Measurements from ENCODE around the gene CLIC3.

The CLIC3 gene

DNA sequence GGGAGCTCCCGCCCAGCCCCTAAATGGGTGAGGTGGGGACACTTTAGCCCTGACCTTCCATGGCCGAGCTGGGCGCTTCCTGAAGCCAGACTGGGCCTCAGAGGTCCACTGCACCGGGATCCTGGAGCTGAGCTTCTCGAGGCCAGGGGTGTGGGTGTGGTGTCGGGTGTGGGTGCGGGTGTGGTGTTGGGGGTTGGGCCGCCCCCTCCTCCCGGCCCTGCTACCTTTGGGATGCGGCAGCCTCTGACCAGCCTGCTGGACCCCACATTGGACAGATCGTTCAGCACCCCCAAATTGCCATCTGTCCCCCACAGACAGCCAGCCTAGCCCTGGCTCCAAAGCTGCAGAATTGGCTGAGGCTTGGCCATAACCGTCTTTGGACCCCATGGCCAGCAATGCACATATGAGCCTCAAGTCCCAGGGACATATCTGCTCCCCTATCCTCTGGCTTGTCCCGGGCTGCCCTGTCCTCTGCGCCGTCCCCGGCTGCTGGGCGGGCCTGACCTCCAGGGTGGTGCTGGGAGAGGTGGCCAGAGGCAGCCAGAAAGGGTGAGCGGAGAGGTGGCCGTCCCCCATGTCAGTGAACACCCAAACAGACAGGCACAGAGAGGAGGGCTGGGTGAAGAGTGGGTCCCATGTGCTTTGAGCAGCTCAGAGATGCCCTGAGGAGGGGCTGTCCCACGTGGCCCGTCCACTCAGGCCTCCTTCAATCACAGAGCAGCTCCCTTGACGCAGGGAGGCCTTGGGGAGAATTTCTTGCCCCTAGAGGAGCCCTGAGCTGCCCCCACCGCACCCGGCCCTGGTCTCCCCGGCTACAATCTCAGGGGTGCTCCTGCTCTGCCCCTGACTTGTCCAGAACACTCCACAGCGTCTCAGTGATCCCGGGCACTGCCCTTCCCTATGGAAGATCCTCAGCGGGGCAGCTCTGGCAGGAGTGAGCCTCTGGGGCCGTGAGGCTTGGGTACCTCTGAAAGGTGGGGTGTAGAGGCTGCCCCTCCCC, 22.4 kb downstream of the CLIC3 start:
- peak overlapping the region in 4 of 21 experiments; percentile 15 to 37 (median 20) for H3K27ac ChIP-seq
- no peak overlapping the region for H3K4me3 ChIP-seq

DNA sequence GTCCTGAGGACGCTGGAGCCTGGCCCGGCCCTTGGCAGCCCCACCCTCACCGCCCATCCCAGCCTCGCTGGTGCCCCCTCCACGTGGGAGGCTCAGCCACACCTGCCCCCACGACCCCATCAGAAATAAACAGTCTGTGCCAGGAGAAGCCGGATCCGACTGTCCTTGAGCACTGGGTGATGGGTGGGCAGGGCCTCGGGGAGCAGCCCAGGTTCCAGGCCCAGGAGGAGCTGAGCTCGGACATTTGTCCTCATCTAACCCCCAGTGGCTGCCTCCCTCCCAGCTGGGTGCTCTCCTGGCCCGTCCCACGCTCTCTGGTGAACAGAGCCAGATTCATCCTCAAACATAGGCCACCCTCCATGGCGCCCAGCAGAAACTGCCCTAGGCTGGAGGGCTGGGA, 23.6 kb downstream of the CLIC3 start:
- no peak overlapping the region for H3K27ac ChIP-seq

GRCh38 chr9:136972335-136972734, 24.0 kb downstream of the CLIC3 start:
- Histone ChIP-seq H3K4me3 (no peak overlapping the region), H3K27ac (no peak overlapping the region)

More for the DNA sequence above, 23.6 kb downstream of the CLIC3 start:
- no peak overlapping the region for H3K4me3 ChIP-seq

DNA sequence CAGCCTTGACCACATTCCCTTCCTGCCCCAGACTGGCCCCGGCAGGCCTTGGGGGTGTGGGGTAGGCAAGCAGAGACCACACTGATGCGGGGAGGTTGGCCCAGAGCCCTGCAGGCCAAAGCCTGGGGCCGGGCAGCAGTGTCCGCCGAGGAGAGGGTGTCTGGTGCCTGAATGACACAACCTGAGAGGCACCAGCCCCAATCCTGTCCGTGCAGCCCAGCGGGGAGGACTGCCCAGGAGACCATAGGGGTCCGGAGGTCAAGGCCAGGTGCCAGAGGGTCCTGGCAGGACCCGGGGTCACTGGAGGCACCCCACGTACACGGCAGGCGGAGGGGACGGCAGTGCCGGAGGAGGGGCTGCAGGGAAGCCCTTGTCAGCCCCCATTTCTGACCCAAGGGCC, 24.6 kb downstream of the CLIC3 start:
- Histone ChIP-seq H3K4me3 (no peak overlapping the region), H3K27ac (no peak overlapping the region)

DNA sequence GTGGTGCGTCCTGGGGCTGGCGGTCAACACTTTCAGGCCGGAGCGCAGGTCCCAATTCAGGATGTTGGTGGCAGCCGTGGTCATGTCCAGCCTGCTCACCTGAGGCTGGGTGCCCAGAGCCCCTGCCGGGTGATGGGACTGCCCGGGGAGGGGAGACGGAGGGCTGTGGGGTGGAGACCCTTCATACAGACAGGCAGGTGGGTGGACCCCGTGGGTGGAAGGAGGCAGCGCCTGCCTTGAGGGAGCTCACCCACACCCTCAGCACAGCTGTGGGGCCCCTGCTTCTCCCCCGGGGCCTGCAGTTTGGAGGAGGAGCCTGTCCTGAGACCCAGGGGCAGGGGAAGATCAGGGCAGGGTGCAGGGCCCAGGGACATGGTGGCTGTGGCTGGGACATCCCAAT, 26.0 kb downstream of the CLIC3 start:
- no peak overlapping the region for H3K4me3 ChIP-seq
- no peak overlapping the region for H3K27ac ChIP-seq

DNA sequence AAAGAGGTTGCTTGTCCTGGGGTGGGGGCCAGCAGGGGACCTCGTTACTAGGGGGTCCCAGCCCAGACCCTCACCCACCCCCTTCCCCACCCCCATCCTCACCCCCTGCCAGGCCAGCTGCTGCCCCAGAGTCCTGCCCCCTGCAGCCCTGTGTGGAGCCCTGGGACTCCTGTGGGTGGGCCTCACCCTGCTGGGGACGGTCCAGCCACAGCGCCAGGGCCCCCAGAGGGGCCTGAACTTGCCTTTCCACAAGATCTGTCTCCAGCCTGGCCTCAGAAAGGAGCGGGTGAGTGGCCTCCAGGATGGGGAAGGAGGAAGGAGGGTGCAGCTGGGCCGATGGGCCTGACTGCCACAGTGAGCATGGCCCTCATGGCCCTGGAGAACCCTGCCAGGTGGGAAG, 26.6 kb downstream of the CLIC3 start:
- H3K4me3 ChIP-seq, result no peak overlapping the region
- no peak overlapping the region for H3K27ac ChIP-seq

DNA sequence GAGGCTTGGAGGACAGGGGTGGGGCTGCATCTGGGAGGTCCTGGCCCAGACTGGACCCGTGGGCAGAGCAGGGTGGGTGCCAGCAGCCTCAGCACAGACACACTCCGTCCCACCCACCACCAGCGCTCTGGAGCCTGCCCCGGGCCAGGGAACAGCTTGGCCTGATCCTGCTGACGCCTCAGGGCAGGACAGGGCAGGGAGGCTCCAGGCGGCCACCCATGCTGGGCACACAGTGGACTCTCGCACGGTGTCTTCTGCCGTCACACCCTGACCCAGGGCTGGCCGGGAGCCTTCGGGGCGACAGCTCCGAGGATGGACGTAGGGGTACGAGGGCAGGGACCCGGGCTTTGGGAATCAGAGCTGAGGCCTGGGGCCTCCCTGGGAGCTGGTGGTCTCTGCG, 27.2 kb downstream of the CLIC3 start:
- Histone ChIP-seq H3K27ac (no peak overlapping the region), H3K4me3 (no peak overlapping the region)

DNA sequence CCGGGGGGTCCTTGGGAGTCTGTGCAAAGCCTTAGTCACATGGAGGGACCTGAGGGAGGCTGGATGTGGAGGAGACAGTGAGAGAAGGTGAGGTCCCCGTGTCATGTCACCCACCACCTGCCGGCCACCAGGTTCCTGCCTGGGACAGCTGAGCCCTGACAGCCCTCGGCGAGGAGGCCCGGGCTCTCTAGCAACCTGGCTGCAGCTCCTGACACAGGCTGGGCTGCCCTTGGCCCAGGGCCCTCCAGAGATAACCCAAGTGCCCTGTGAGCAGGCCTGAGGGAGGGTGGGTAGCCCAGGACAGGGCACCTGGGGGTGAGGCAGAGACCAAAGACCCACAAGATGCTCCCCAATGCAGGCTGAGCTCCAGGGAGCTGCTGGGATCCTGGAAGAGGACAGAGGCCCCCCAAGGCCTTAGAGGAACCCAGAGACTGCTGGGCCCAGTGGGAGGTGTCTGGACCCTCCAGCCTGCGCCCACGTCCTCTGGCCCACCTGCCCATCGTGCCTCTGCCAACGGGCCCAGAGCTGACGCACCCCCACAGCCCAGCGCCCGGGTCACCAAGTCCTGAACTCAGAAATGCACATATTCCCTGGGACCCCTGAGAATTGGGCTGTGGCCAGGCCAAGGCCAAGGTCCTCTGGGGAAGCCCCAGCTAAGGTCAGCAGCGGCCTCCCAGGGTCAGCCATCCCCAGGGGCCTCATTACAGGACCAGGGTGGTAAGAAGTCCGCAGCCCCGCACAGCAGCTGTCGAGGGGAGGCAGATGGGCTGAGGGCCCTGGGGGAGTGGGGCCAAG, 27.8 kb downstream of the CLIC3 start:
- Histone ChIP-seq H3K27ac (no peak overlapping the region), H3K4me3 (no peak overlapping the region)

GRCh38 chr9:136965771-136966484, 30.4 kb downstream of the CLIC3 start:
- Histone ChIP-seq H3K4me3 (no peak overlapping the region), H3K27ac (peak overlapping the region in 2 of 21 experiments; percentile 3 to 30)

GRCh38 chr9:136964833-136965422, 31.4 kb downstream of the CLIC3 start:
- no peak overlapping the region for H3K4me3 ChIP-seq

DNA sequence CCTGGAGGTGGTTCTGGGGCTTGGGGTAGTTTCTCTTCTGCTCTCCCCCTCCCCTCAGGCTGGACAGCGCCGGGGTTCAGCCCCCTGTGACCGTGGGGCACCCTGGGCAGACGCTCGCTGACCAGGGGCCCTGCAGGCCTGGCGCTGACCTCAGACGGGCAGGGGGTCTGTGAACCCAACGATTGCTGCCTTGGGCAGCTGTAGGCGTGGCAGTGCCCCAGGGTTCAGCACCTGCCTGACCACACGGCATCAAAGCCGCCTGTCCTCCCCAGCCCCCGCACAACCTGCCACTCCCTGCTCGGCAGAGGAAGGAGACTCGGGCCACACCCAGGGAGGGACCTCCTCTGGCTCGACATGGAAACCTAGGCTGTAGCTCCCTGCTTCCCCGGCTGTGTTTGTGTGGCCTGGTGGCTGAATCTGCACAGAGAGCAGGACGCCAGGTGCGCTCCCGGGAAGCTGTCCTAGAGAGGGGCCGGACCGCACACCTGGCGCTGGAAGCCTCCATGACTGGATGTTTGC, 32.1 kb downstream of the CLIC3 start:
- Histone ChIP-seq H3K27ac (peak overlapping the region in 4 of 21 experiments; percentile 0 to 51 (median 10)), H3K4me3 (no peak overlapping the region)

More at GRCh38 chr9:136964833-136965422, 31.4 kb downstream of the CLIC3 start:
- H3K27ac ChIP-seq, result no peak overlapping the region

GRCh38 chr9:136963751-136964150, 32.6 kb downstream of the CLIC3 start:
- no peak overlapping the region for H3K4me3 ChIP-seq

DNA sequence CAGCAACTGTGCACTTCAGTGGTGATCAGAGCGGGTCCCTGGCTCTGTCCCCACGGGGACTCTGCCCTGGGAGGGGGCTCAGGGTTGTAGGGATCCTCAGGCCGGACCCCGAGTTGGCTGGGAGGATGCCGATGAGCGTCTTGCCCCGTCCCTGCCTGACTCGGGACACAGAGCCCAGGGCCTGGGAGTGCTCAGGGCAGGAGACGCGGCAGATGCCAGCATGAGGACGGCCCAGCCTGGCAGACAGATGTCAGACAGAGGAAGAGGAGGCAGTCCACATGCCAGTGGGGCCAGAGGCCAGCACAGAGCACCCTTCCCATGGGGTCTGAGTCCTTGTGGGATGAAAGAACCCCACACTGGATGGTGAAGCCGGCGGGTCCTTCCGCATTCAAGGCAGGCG, 33.0 kb downstream of the CLIC3 start:
- Histone ChIP-seq H3K4me3 (no peak overlapping the region), H3K27ac (peak overlapping the region in 3 of 21 experiments; percentile 0 to 37 (median 8))

More at GRCh38 chr9:136963751-136964150, 32.6 kb downstream of the CLIC3 start:
- peak overlapping the region in 5 of 21 experiments; percentile 0 to 51 (median 11) for H3K27ac ChIP-seq

- H3K27ac ChIP-seq, result peak overlapping the region in 1 of 21 experiments; percentile 69
These were observed 33.6 kb downstream of the CLIC3 start for GRCh38 chr9:136962701-136963248.

GRCh38 chr9:136962163-136962562, 34.2 kb downstream of the CLIC3 start:
- H3K4me3 ChIP-seq, result no peak overlapping the region

More at GRCh38 chr9:136962701-136963248, 33.6 kb downstream of the CLIC3 start:
- H3K4me3 ChIP-seq, result no peak overlapping the region

DNA sequence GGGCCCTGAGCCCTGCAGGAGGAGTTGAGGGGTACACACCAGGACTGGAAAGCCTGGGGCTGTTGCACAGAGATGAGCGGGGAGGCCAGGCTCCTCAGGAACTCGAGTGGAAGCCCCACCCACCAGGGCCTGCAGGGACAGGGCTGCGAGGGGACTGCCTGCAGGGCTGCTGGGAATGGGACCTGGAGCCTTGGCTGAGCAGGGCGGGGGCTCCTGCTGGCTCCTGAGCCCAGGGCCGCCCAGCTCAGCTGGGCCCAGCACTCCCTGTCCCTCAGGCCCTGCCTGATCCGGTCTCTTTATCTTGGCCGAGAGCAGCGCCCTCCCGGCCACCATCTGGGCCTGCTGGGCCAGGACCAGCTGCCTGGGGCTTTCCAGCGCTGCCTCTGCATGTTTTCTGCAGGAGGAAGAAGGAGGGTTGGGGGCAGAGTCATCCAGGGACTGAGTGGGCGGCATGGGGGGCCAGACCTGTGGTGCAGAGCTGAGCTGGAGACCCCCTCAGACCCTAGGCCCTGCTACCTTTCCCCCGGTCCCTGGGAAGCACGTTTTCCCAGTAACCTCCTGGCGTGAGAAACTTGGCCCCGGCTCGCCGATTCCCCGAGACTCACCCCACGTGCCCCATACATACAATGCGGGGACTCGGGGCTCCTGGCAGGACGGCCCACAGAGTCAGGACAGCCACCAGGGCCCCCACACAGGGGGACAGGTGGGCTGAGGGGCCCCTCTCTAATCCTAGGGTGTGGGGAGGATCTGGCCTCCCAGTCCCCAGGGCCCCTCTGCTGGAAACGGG, 34.9 kb downstream of the CLIC3 start:
- H3K27ac ChIP-seq, result peak overlapping the region in 9 of 21 experiments; percentile 12 to 69 (median 39)
- no peak overlapping the region for H3K4me3 ChIP-seq

More at GRCh38 chr9:136962163-136962562, 34.2 kb downstream of the CLIC3 start:
- peak overlapping the region in 5 of 21 experiments; percentile 12 to 69 (median 51) for H3K27ac ChIP-seq

DNA sequence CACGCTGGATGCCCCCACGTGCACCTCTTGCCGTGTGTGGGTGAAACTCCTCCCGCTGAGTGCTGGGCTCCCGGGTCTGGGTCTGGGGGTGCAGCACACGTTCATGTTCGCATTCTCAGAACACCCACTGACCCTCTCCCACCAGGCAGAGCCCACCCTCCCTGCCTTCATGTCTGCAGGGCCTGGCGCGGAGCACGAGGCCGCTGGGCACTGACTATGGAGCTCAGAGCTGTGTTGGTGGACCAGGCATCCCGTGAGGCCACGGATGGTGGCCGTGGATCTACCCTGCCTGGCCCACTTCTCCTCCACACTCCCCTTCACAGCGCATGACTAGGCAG, 35.5 kb downstream of the CLIC3 start:
- H3K4me3 ChIP-seq, result no peak overlapping the region
- peak overlapping the region in 4 of 21 experiments; percentile 16 to 69 (median 45) for H3K27ac ChIP-seq
